Measurements from ENCODE around the gene ZNF444.
"Not testable (repeated sequence)": the region's sequence is repeated elsewhere in the genome, so short reads cannot be mapped to it uniquely, and the experiment has no call there.

Gene ZNF444

GRCh38 chr19:56145698-56146097 lies 4.6 kb downstream of the ZNF444 start:
- DNase-seq, result no peak

- DNase-seq, result no peak
These were observed 5.8 kb downstream of the ZNF444 start for GRCh38 chr19:56146904-56147303.

- DNase-seq, result no peak
These were observed 6.2 kb downstream of the ZNF444 start for GRCh38 chr19:56147307-56147706.

DNA sequence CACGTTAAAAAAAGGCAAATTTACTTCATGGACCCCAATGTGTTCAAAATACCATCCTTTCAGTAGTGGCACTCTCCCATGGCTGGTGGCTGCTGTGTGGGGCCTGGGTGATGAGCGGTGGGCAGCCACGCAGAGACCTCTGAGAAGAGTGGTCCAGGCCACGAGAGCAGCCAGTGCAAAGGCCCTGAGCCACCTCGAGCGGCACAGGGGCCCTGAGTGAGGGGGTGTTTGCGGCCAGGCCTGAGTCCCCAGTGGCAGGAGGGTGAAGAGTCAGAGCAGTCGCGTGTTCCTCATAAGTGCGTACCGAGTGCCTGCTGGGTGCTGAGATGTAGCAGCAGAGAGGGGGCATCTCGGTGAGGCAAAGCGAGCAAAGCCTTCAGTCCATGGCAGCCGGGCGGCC lies 7.0 kb downstream of the ZNF444 start:
- DNase-seq, result no peak

DNA sequence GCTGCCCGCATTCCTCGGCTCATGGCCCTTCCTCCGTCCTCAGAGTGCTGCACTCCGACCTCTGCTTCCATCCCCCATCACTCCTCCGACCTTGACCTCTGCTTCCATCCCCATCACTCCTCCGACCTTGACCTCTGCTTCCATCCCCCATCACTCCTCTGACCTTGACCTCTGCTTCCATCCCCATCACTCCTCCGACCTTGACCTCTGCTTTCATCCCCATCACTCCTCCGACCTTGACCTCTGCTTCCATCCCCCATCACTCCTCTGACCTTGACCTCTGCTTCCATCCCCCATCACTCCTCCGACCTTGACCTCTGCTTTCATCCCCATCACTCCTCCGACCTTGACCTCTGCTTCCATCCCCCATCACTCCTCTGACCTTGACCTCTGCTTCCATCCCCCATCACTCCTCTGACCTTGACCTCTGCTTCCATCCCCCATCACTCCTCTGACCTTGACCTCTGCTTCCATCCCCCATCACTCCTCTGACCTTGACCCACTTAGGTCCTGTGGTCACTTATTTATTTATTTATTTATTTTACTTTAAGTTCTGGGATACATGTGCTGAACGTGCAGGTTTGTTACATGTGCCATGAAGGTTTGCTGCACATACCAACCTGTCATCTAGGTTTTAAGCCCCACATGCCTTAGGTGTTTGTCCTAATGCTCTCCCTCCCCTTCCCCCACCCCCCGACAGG lies 8.0 kb downstream of the ZNF444 start:
- not testable (repeated sequence) for DNase-seq

GRCh38 chr19:56149656-56150038 lies 8.6 kb downstream of the ZNF444 start:
- DNase-seq, result no peak

GRCh38 chr19:56150358-56150757 lies 9.3 kb downstream of the ZNF444 start:
- no peak for DNase-seq

DNA sequence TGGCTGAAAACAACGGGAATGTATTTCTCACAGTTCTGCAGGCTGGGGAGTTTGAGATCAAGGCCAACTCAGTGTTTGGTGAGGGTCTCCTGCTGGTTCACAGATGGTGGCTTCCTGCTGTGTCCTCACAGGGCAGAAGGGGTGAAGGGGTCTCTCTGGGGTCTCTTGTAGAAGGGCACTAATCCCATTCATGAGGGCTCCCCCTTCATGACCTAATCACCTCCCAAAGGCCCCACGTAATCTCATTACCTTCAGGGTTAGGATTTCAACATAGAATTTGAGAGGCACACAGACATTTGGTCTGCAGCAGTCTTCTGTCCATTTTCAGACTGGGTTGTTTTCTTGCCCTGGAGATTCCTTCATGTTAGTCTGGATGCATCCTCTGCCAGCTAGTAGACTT lies 11.6 kb downstream of the ZNF444 start:
- DNase-seq, result no peak

DNA sequence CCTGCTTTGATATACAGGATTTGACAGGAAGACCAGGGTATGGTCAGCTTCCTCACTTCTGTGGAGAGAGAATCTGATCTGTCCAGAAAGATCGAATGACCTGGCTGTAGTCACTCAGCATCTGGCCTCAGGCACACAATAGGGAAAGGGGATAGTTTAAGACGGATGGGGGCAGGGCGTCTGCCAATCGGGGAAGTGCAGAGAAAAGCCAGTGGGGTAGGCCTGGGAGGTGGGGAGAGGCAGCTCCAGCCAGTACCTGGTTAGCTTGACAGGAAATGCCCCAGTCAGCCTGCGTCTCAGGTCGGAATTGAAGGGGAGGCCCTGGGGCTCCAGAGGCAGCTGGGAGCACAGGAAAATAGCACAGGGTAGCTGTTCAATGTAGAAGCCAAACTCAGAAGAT lies 12.4 kb downstream of the ZNF444 start:
- DNase-seq, result no peak

DNA sequence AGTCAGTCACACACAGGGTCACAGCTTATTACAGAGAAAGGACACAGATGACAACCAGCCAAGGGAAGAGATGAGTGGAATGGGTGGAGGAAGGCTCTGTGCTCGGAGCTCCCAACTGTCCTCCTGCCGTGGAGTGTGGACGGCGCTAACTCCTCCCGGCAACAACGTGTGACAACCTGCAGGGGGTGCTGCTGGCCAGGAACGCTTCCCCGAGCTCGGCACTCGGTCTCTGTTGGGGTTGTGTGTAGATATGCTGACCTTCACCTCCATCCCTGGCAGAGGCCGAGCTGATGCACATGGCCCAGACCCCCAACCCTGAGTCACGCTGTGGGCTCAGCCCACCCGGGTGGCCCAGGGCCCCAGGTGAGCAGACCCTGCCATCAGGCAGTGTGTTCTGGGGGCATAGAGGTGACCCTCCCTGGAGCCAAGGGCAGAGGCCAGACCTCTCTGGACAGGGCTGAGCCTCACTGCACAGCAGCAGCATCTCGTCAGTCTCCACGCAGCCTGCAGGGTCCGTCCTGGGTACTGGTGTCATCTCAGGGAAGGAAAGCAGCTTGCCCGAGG lies 14.1 kb downstream of the ZNF444 start:
- DNase-seq, result no peak

DNA sequence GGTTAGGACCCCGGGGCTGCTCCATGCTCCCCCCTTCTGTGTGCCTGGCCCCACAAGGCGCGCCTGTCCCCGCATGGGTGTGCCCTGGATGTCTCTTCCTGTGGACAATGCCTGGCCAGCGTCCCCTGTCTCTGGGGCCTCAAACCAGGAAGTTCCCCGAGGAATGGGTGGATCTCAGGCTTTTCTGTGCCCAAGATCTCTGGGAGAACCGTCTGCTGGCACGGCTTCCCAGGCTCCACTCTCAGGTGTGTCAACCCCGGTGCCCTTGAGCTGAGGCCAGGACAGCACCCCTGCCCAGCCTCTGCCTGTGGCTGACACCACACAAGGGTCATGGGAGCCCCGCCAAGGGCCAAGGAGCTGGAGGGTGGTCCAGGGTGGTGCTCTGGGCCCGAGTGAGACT lies 15.7 kb downstream of the ZNF444 start:
- no peak for DNase-seq

GRCh38 chr19:56158170-56158757 lies 17.2 kb downstream of the ZNF444 start:
- DNase-seq, result no peak

DNA sequence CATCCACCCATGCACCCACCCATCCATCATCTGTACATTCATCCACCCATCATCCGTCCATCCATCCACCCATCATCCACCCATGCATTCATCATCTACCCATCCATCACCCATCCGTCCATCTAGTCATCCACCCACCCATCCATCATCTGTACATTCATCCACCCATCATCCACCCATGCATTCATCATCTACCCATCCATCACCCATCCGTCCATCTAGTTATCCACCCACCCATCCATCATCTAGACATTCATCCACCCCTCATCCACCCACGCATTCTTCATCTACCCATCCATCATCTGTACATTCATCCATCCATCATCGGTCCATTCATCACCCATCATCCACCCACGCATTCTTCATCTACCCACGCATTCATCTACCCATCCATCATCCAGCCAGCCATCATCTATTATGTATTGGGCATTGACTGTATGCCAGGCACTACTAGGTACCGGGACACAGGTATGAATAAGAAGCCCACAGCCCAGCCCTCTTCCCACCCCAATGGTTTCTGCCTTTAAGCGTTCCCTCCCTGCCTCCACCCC lies 18.0 kb downstream of the ZNF444 start:
- DNase-seq, result no peak

- DNase-seq, result no peak
These were observed 18.7 kb downstream of the ZNF444 start for GRCh38 chr19:56159622-56160271.

GRCh38 chr19:56161534-56161933 lies 20.4 kb downstream of the ZNF444 start:
- no peak for DNase-seq

- no peak for DNase-seq
These were observed 21.2 kb downstream of the ZNF444 start for GRCh38 chr19:56162258-56162657.

GRCh38 chr19:56163097-56163496 lies 22.0 kb downstream of the ZNF444 start:
- no peak for DNase-seq

- no peak for DNase-seq
These were observed 26.0 kb downstream of the ZNF444 start for GRCh38 chr19:56167064-56167578.

DNA sequence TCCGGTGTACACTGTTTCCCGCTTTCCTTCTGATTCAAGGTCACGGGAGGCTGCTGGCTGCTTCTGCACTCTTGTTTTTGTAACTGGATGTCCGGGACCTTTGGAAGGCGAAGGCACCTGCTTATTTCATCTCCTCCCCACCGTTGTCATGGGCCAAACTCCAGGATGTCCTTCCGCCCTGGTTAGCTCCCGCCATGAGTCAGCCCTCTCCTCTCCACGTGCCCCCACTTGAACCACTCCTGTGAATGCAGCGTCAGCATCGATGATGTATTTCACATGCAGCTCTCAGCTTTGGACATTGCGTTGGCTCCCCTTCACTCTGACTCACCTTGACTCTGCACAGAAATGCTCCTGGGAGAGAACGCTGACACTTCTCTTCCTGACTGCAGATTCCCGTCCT lies 29.2 kb downstream of the ZNF444 start:
- no peak for DNase-seq

DNA sequence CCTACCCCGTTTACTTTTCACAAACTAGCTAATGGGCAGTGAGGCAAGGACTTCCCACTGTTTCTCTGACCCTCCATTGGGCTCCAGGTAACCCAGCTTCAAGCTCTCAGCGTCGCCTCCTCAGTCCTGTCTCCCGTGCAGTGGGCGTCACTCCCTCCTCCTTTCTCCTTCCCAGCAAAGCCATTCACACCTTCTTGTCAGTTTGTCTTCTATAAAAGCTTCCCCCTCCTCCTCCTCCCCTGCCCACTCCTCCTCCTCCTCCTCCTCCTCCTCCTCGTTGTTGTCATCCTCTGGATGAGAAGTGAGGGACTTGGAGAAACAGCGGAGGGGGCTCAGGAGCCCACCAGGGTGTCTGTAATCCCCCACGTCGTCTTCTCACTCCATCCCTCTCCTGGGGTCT lies 33.0 kb downstream of the ZNF444 start:
- DNase-seq, result no peak

- DNase-seq, result no peak
These were observed 33.5 kb downstream of the ZNF444 start for GRCh38 chr19:56174550-56174949.

- not testable (repeated sequence) for DNase-seq
These were observed 34.8 kb downstream of the ZNF444 start, which contains the start of gene GALP for GRCh38 chr19:56175861-56176307. GALP (plus strand) TSS chr19:56176008; CDS start chr19:56177109, 1,101 bp downstream.

- DNase-seq, result not testable (repeated sequence)
These were observed 35.2 kb downstream of the ZNF444 start for GRCh38 chr19:56176310-56176709.
